Measurements from ENCODE around the gene TMEM86B.
A peak's percentile ranks its signal among the peaks of the same experiment; 100 is the strongest.

The TMEM86B gene

DNA sequence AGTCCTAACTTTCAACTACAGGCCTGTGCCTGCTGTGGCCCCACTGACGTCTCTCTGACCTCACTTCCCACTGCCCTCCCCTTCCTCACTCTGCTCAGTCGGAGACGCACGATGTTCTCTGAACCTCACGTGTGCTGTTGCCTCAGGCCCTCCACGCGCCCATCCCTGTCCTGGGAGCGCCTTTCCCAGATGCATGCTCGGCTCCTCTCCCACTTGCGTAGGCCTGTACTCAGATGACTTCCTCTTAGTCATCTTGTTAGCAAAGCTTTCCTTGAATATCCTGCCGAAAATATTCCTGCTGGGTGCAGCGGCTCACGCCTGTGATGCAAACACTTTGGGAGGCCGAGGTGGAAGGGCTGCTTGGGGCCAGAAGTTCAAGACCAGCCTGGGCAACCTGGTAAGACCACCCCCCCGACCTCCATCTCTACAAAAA, 39.1 kb downstream of the TMEM86B start:
- peak; percentile 68 for TF ChIP-seq POLR2AphosphoS5 (IDR thresholded peaks at IDR 0.05; ENCODE audit: low read depth, low read length)
- TF ChIP-seq, protein P1, sequence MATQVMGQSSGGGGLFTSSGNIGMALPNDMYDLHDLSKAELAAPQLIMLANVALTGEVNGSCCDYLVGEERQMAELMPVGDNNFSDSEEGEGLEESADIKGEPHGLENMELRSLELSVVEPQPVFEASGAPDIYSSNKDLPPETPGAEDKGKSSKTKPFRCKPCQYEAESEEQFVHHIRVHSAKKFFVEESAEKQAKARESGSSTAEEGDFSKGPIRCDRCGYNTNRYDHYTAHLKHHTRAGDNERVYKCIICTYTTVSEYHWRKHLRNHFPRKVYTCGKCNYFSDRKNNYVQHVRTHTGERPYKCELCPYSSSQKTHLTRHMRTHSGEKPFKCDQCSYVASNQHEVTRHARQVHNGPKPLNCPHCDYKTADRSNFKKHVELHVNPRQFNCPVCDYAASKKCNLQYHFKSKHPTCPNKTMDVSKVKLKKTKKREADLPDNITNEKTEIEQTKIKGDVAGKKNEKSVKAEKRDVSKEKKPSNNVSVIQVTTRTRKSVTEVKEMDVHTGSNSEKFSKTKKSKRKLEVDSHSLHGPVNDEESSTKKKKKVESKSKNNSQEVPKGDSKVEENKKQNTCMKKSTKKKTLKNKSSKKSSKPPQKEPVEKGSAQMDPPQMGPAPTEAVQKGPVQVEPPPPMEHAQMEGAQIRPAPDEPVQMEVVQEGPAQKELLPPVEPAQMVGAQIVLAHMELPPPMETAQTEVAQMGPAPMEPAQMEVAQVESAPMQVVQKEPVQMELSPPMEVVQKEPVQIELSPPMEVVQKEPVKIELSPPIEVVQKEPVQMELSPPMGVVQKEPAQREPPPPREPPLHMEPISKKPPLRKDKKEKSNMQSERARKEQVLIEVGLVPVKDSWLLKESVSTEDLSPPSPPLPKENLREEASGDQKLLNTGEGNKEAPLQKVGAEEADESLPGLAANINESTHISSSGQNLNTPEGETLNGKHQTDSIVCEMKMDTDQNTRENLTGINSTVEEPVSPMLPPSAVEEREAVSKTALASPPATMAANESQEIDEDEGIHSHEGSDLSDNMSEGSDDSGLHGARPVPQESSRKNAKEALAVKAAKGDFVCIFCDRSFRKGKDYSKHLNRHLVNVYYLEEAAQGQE (IDR thresholded peaks at IDR 0.05; ENCODE audit: insufficient read depth in 1 of 2, low read depth in 2 of 2, low read length in 2 of 2), result peak; percentile 67 to 68
- TF ChIP-seq SIN3A (IDR thresholded peaks at IDR 0.05; ENCODE audit: borderline replicate concordance, insufficient read depth, low read length), result 0 out of 2 replicates have a peak, but pooled peaks have one; percentile 73
- TF ChIP-seq TAF1 (IDR thresholded peaks at IDR 0.05; ENCODE audit: borderline replicate concordance, insufficient read depth, low read length), result no peak
- TF ChIP-seq FOXP2 (optimal IDR thresholded peaks at IDR 0.05; ENCODE audit: borderline replicate concordance, extremely low read depth, extremely low read length, insufficient read depth), result peak; percentile 97

DNA sequence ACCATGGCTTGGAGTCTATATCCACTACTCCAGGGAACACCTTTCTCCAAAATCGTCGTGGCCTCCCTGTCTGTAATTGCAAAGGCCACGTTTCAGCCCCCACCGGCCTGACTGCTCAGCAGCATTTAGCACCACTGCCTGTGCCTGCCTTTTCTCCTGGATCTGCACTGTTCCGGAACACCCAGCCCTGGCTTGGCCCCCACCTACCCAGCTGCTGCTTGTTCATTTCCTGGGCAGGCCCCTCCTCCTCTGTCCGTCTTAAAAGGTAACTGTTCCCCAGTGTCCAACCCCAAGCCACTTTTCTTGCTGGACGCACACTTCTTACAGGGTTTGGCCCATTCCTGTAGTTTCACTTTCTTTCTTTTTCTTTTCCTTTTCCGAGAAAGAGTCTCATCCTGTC, 39.9 kb downstream of the TMEM86B start:
- TF ChIP-seq FOXP2 (optimal IDR thresholded peaks at IDR 0.05; ENCODE audit: borderline replicate concordance, extremely low read depth, extremely low read length, insufficient read depth) (no peak), SIN3A (IDR thresholded peaks at IDR 0.05; ENCODE audit: borderline replicate concordance, insufficient read depth, low read length) (no peak), TAF1 (IDR thresholded peaks at IDR 0.05; ENCODE audit: borderline replicate concordance, insufficient read depth, low read length) (no peak), POLR2AphosphoS5 (IDR thresholded peaks at IDR 0.05; ENCODE audit: low read depth, low read length) (0 out of 2 replicates have a peak, but pooled peaks have one; percentile 20)
- TF ChIP-seq, protein P1 (IDR thresholded peaks at IDR 0.05; ENCODE audit: insufficient read depth in 1 of 2, low read depth in 2 of 2, low read length in 2 of 2), result peak in 1 of 2 experiments; percentile 30; a peak in 1 of 4 replicates

DNA sequence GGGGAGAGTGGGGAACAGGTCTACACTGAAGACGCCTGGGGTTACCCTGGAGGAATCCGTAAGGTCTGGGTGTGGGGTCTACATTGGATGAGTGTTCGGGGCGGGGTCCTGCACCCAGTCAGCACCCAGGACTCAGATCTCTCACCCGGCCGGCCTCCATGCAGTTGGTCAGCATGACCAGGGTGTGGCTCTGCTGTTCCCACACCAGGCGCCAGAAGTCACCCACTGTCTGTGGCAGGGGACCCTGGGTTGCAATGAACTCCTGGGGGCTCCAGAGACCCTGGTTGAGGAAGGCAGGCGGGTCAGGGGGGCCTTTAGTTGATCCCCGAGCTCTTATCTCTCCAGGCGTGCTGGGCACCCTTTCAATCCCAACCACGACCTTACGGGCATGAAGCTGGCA, 42.5 kb downstream of the TMEM86B start:
- TF ChIP-seq TAF1 (IDR thresholded peaks at IDR 0.05; ENCODE audit: borderline replicate concordance, insufficient read depth, low read length), result no peak
- TF ChIP-seq, protein P1 (IDR thresholded peaks at IDR 0.05; ENCODE audit: insufficient read depth in 1 of 2, low read depth in 2 of 2, low read length in 2 of 2), result no peak
- TF ChIP-seq POLR2AphosphoS5 (IDR thresholded peaks at IDR 0.05; ENCODE audit: low read depth, low read length), result no peak
- TF ChIP-seq FOXP2 (optimal IDR thresholded peaks at IDR 0.05; ENCODE audit: borderline replicate concordance, extremely low read depth, extremely low read length, insufficient read depth), result no peak
- TF ChIP-seq SIN3A (IDR thresholded peaks at IDR 0.05; ENCODE audit: borderline replicate concordance, insufficient read depth, low read length), result no peak

DNA sequence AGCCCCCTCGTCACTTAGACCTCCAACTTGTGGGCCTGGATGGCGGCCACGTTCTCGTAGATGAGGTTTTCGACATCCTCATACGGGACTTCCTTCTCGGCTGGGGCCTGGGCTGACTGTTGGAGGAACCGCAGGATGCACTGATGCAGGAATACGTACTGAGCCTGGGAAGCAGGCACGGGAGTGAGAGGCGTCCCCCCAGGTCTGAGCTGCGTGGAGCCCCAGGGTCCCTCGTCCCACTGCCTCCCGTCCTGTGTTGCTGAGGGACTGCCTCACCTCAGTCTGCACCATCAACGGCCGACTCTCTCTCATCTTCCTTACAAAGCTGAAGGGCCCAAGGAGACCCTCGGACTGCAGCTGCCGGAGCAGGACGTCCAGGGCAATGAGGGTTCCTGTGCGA, 46.8 kb downstream of the TMEM86B start:
- TF ChIP-seq TAF1 (IDR thresholded peaks at IDR 0.05; ENCODE audit: borderline replicate concordance, insufficient read depth, low read length) (no peak), SIN3A (IDR thresholded peaks at IDR 0.05; ENCODE audit: borderline replicate concordance, insufficient read depth, low read length) (no peak), FOXP2 (optimal IDR thresholded peaks at IDR 0.05; ENCODE audit: borderline replicate concordance, extremely low read depth, extremely low read length, insufficient read depth) (no peak), POLR2AphosphoS5 (IDR thresholded peaks at IDR 0.05; ENCODE audit: low read depth, low read length) (no peak)
- TF ChIP-seq, protein P1 (IDR thresholded peaks at IDR 0.05; ENCODE audit: insufficient read depth in 1 of 2, low read depth in 2 of 2, low read length in 2 of 2), result no peak
